Raji (cell line): Measurements from ENCODE around the gene ACSS1.

Experiments
- POLR2A ChIP-seq: IDR thresholded peaks from 2 replicates; pipeline ENCODE4 v1.6.1; 2011; ENCODE audit warnings: low read depth, low read length, control low read depth; ENCODE audit not compliant: insufficient read depth

Gene ACSS1

DNA sequence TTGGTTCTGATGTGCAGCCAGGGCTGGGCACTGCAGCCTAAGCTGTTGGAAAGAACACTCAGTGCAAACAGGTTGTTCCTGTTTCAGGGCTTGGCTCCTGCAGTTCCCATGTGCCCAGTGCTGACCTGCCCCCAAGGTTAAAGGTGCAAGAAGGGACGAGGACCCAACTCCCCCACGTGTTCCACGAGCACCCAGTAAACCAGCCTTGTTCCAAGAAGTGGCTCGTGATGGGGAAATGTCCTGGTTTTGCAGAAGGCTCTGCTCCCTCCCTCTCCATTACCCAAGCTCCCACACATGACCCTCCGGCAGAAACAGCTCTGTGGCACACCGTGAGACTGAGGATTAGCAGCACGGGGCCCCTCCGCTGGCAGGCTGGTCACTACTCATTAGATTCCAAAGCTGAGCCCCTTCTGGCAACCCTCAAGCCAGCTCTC is 9.4 kb downstream of the ACSS1 start:
- no peak for TF ChIP-seq POLR2A

DNA sequence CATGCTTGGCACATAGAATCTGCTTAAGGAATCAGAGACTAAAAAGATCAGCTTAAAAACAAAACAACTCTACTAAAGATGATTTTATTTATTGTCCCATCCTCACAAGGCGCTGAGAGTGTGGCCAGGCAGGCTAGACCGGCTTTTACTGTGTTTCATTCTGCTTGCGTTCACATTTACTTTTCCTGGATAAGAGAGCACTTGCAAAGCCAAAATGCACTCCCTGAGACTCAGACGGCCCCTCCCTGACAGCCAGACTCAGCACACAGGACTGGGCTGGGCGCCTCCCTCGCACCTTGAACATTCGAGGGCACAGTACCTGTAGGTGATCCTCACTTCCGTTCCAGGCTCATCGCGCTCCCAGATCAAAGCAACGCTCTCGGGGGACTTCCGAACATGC is 10.2 kb downstream of the ACSS1 start:
- no peak for TF ChIP-seq POLR2A

DNA sequence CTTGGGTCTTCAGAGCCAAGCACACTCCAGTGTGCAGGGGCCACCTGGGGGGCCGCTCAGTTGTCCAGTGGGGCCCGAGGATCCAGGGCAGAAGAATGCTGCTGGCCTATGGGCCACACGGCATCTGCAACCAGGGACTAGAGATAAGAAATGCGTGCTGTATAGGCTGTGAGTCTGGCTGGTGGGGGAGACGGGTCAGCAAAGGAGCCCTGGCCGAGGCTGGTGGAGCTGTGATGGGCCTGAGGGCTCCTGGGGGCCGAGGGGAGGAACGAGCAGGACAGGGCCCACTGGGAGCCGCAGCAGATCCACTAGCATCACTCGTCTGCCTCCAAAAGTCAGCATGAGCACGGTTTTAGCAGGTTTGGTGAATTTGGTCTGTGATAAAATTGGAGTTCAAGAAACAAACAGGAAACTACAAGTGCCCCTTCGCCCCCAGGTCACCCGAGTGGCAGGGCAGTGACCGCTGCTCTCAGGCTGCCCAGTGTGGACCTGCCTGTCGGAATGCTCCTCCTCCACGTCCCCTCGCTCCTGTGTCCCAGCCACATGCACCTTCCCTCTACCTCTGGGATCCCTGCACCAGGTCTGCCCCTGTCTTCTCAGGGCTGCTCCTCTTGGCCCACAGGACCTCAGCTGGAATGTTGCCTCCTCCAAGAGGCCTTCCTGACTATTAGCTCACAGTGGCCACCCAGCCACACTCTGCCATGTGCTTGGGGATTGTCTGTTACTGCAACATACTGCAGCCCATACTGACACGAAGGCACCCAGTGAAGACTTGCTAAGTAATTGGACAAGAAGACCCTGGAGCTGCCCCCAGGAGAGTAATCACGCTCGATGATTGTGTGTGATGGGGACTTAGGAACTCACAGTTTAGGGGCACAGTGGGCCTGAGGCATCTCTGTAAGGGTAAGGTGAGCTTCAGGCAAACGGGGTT is 10.9 kb downstream of the ACSS1 start:
- no peak for TF ChIP-seq POLR2A

DNA sequence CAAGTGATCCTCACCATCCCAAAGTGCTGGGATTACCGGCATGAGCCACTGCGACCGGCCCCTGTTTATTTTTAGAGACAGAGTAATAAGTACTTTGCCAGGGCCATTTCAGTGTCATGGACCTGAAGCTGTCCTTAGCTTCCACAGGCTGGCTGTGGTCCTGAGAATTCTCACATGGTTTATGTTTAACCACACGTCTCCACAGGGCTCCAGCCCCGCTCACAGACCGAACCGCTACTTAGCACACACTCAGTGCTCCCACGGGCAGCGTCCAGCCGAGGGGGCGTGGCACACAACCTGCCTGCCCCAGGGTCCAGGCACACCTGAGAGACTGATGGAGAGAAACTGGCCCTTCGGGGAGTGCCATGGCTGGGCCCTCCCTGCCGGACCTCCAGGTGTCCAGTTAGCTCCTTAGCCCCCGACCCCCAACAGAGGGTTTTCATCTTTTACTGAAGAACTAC is 11.7 kb downstream of the ACSS1 start:
- no peak for TF ChIP-seq POLR2A

DNA sequence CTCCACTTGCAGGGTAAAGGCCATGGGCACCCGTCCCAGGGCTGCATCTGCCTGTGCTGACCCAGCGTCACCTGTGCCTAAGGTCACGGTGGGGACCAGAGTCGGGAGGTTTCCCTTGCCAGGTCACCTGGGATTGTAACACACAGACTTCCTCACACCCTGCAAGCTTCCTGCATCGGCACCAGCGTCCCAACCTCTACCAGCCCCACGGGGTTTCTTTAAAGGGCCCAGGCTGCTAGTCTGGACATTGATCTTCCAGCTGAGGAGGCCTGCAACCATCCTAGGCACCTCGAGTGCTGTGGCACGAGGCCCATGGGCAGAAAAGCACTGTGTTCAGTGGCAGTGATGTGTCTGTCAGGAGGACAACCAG is 12.6 kb downstream of the ACSS1 start:
- TF ChIP-seq POLR2A: no peak

DNA sequence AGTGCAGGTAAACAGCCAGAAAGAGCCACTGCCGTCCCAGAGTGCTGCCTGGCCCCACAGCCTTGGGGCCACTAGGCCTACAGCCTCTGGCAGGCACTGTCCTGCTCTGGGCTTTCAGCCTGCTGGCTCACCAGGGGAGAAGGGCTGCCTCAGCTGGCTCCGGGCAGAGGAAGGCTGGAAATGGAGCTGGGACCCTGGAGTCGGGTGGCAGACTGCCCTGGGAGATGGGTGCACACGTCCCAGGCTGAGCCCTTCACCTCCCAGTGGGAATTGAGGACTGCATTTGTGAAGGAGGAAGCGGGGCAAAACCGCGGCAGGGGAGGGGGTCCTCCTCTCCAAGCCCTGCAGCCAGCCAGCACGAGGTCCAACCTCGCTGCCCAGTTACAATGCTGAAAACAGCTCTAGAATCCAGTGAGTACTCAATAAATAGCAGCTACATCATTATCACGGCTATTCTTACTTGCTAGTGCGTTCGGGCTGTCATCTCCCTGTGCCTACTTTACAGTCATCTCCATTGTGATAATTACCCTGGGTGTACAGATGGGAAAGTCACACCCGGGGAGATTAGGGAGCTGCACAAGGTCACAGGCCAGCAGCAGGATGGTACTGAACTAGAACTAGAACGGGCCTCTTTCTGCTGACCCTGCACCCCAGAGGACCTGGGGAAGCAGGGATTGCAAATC is 13.1 kb downstream of the ACSS1 start:
- TF ChIP-seq POLR2A: no peak

DNA sequence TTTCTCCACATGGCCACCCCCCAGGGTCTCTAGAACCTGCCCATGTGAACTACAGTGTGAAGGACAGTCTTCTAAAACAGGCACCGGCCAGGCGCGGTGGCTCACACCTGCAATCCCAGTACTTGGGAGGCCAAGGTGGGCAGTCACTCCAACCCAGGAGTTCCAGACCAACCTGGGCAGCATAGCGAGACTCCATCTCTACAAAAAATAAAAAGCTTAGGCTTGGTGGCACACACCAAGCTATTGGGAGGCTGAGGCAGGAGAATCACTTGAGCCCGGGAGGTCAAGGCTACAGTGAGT is 13.7 kb downstream of the ACSS1 start:
- TF ChIP-seq POLR2A: no peak

DNA sequence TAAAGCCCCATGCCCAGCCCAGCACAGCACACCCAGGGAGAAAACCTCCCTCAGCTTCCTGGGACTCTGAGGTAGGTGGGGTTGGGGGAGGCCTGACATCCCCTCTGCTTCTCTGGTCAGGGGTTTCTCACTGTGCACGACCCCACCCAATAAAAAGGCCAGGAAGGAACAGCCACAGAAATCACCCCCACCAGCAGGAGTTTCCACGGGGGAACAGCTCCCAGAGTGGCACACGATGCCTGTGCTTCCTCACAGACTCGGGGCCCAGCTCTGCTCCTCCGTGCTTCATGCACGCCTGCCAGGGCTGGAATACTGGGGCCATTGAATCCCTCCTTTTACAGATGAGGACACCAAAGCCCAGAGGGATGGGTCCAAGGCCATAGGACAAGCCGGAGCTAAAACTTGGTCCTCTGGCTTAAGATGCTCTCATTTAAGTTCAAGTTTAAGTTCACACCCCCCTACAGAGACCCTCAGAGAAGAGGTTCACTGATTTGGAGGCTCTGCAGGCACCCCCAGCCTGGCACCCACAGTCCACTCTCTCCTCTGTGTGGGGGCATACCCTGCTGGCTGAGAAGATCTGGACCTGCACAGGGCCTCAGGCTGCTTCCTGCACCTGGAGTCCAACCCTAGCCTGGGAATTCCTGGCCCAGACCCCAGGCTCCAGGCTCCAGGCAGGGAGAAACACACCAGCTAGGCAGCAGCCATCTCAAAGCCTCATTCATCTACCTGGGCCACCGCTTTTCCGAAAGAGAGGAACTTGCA is 14.3 kb downstream of the ACSS1 start:
- TF ChIP-seq POLR2A: no peak

DNA sequence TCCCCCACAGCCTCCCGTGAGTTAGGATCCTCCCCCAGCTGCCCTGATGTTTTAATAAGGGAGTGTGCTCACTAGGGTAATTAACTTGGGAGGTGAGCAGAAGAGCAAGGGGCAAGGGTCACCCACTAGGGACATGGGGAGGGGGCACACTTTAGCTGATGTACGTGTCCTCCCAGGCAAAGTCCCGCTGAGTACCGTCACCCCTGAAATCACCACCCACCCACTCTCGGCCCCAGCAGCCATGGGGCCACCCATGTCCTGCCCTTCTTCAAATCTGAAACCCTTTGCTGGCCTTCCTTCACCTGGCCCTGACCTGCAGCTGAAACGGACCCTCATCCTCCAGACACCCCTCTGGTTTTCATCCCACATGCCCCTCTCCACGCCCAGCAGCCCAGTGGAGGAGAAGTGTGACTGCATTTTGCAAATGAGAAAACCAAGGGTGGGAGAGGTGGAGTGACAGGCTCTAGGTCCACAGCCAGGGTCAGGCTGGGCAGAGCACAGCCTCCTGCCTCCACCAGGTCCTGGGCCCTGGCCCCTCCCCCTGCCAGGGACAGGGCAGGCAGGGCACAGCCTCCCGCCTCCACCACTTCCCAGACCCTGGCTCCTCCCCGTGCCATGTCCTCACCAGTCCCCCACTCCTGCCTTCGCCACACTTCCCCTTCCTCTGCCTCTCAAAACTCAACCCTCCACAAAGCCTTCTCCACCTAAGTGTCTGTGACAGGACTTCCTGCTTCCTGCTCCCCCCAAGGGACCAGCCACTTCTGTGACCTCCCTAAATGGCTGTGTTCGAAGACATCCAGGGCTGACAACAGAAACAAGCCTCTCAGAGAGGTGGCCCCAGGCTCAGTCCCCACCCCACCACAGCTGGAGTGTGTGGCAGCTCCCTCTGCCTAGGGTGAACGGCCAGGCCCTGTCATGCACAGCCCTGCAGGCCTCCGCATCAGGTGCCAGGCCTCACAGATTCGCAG is 15.1 kb downstream of the ACSS1 start:
- TF ChIP-seq POLR2A: peak; percentile 56

DNA sequence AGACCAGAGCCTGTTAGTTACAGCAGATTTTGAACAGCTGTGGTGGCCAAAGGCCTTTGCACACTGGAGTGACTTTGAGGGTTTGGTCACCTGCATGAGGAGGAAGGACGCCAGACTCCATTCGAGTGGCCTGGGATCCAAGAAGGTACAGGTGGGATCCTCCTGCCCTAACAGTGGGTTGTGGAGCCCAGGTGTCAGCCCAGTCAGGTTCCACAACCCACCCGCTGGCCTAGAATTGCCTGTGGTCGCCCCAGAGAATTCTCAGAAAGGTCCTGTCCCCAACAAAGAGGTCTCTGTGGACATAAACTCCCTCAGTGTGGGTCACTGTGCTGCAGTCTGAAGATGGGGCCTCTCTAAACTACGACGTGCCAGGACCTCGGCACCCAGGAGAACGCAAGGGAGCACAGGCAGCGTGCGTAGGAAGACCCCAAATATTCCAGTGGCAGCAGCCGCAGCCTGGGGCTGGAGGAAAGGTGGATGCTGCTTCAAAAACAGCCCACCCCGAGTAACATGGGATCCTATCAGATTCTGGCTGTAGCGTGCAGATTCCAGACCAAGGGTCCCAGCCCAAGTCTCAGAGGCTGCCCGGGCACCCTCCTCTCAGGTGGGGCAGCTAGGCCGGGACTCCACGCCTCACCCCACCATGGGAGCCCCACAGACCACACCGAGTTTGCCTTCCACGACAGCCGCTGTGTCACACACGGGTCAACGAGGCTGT is 16.0 kb downstream of the ACSS1 start:
- no peak for TF ChIP-seq POLR2A

DNA sequence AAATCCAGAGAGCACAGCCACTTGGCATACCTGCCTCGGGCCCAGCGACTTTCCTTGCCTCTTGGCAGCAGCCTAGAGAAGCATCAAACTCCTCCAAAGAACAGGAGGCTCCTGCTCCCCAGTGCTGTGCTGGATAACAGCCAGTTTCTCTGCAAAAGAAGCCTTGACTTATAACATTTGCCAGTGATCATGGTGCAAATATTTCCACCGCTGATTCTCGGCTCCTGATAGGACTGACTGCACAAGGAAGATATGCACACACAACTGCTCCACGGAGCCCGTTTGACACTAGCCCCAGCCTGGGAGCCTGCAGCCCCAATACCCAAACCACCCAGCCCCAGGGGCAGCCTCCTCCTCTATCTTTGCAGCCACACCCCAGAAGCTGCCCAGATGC is 17.5 kb downstream of the ACSS1 start:
- TF ChIP-seq POLR2A: no peak

DNA sequence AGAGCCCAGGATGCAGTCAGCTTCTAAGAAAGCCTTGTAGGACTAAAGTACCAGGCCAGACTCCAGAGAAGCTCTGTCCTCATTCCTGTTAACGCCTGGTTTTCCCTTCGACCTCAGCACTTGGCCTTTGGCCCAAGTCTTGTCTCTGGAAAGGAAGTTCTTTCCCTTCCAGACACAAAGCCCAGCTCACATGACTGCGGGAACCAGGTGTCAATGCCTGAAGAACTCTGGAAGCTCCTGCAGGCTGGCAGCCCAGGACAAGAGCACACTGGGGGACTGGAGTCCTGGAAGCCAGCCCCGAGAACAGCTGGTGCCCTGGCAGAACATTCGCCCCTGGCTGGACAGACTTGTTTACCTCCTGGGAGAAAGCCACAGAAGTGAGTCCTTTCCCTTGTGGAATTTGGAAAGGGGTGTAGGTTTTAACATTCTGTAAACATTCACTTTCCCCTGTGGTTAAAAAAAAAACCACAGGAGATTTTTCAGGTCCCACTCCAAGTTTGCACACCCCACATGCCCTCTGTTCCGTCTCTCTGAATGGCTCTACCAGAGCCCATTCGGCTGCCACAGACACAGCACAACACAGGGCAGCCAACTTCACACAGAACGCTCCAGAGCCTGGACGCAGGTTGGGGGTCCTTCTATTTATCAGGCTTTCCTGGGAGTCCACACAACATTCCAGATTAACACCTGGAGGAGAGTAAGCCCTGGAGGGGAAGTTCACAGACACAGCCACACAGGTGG is 18.1 kb downstream of the ACSS1 start:
- TF ChIP-seq POLR2A: no peak

DNA sequence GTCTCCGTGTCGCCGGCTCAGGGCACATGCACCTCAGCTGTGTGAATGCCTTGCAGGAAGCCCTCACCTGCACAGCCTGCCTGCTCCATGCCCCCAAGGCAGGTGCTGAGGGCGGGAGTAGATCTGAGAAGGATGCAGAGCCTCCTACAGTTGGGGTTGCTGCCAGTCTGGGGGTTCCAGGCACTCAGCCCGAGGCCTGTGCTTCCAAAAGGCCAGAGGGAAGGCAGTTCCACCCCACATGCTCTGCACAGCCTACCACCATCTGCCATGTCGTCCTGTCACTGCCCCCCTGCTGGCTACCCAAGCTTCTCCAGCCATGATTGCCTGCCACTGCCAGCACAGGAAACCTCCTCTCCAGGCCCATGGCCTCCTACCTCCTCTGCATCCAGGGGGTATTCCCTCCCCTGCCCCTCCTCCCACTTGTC is 19.3 kb downstream of the ACSS1 start:
- TF ChIP-seq POLR2A: no peak
